ENCODE measurements around the gene GCHFR. TPM values are rescaled to one million over a fixed set of nuclear protein-coding genes. Genes with fewer than 3 reads are reported as not detected.

The GCHFR gene
- polyA plus RNA-seq, 1 donor from 2014 or later, result 7.2 TPM

DNA sequence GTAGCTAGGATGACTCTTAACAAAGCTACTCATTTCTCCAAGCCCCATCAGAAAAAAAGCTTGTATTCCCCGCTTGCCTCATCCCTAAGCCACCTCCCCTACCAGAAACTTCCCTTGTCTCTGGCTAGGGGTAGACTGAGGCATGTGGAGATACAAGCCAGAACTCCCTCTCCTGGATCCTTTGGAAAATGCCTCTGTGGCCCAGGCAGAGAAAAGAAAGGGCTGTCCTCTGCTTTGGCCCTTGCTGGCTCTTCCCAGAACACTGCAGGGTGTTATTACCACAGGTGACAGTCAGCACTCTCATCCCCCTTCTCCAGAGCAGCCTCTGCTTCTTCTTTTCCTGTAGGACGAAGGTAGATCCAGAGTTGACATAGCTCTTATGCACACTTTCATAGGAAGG lies 24.0 kb upstream of the GCHFR start:
- no peak overlapping the region for H3K27ac ChIP-seq (ENCODE audit: low read length)
- no peaks in the 10 kb centered on the region for H3K79me2 ChIP-seq (replicated peaks; ENCODE audit: insufficient read depth, low read length)
- H3K9me3 ChIP-seq (ENCODE audit: low read length), result no peaks in the 10 kb centered on the region
- H2AFZ ChIP-seq (ENCODE audit: low read depth, low read length), result no peak overlapping the region
- no peak overlapping the region for H3K9ac ChIP-seq (ENCODE audit: low read length)
- H3K9me2 ChIP-seq (ENCODE audit: insufficient read depth, low read length), result no peaks in the 10 kb centered on the region
- no peaks in the 10 kb centered on the region for H3K36me3 ChIP-seq (ENCODE audit: insufficient read depth, low read length)
- no peak overlapping the region for H3K4me3 ChIP-seq (ENCODE audit: low read length)
- H3K27me3 ChIP-seq (ENCODE audit: insufficient read depth, low read depth, low read length), result no peaks in the 10 kb centered on the region
- H3K4me2 ChIP-seq (ENCODE audit: low read length), result no peak overlapping the region
- no peaks in the 10 kb centered on the region for H3F3A ChIP-seq (ENCODE audit: insufficient read depth, low read length, poor library complexity, severe bottlenecking)
- no peaks in the 10 kb centered on the region for H4K20me1 ChIP-seq (ENCODE audit: insufficient read depth)
- no peak for TF ChIP-seq RAD21 (conservative IDR thresholded peaks at IDR 0.05)
- TF ChIP-seq MXI1 (conservative IDR thresholded peaks at IDR 0.05; ENCODE audit: poor library complexity, severe bottlenecking), result no peak
- TF ChIP-seq POLR2AphosphoS5 (IDR thresholded peaks at IDR 0.05), result no peak
- TF ChIP-seq, protein P1, sequence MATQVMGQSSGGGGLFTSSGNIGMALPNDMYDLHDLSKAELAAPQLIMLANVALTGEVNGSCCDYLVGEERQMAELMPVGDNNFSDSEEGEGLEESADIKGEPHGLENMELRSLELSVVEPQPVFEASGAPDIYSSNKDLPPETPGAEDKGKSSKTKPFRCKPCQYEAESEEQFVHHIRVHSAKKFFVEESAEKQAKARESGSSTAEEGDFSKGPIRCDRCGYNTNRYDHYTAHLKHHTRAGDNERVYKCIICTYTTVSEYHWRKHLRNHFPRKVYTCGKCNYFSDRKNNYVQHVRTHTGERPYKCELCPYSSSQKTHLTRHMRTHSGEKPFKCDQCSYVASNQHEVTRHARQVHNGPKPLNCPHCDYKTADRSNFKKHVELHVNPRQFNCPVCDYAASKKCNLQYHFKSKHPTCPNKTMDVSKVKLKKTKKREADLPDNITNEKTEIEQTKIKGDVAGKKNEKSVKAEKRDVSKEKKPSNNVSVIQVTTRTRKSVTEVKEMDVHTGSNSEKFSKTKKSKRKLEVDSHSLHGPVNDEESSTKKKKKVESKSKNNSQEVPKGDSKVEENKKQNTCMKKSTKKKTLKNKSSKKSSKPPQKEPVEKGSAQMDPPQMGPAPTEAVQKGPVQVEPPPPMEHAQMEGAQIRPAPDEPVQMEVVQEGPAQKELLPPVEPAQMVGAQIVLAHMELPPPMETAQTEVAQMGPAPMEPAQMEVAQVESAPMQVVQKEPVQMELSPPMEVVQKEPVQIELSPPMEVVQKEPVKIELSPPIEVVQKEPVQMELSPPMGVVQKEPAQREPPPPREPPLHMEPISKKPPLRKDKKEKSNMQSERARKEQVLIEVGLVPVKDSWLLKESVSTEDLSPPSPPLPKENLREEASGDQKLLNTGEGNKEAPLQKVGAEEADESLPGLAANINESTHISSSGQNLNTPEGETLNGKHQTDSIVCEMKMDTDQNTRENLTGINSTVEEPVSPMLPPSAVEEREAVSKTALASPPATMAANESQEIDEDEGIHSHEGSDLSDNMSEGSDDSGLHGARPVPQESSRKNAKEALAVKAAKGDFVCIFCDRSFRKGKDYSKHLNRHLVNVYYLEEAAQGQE (IDR thresholded peaks at IDR 0.05; ENCODE audit: borderline replicate concordance), result no peak
- TF ChIP-seq EZH2 (IDR thresholded peaks at IDR 0.05; ENCODE audit: borderline replicate concordance, insufficient read depth, low read length, poor library complexity, severe bottlenecking), result no peak
- TF ChIP-seq, protein P2, sequence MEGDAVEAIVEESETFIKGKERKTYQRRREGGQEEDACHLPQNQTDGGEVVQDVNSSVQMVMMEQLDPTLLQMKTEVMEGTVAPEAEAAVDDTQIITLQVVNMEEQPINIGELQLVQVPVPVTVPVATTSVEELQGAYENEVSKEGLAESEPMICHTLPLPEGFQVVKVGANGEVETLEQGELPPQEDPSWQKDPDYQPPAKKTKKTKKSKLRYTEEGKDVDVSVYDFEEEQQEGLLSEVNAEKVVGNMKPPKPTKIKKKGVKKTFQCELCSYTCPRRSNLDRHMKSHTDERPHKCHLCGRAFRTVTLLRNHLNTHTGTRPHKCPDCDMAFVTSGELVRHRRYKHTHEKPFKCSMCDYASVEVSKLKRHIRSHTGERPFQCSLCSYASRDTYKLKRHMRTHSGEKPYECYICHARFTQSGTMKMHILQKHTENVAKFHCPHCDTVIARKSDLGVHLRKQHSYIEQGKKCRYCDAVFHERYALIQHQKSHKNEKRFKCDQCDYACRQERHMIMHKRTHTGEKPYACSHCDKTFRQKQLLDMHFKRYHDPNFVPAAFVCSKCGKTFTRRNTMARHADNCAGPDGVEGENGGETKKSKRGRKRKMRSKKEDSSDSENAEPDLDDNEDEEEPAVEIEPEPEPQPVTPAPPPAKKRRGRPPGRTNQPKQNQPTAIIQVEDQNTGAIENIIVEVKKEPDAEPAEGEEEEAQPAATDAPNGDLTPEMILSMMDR (IDR thresholded peaks at IDR 0.05; ENCODE audit: poor library complexity, severe bottlenecking), result no peak
- no peak for TF ChIP-seq TAF1 (IDR thresholded peaks at IDR 0.05; ENCODE audit: low read depth)
- no peak for TF ChIP-seq EP300 (conservative IDR thresholded peaks at IDR 0.05; ENCODE audit: poor library complexity, severe bottlenecking)
- TF ChIP-seq SMC3 (conservative IDR thresholded peaks at IDR 0.05; ENCODE audit: poor library complexity), result no peak

DNA sequence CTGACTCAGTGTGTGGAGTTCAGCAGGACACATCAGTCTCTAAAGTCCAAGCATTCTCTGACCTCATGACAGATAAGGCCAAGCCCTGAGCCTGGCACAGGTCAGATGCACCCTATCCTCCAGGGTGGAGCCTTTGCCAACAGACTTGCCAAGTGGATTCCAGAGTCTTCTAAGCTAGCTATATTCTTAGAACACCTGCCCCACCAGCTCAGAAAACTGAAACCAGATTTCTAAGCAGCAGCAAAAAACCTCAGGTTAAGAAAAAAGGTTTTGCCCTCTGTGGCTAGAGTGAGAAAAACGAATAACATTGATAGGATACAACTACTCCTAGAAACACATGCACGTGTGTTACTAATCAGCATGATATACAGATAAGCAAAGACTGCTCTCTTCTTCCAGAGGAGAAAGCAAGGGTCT lies 20.4 kb upstream of the GCHFR start:
- H4K20me1 ChIP-seq (ENCODE audit: insufficient read depth), result no peaks in the 10 kb centered on the region
- no peak overlapping the region for H2AFZ ChIP-seq (ENCODE audit: low read depth, low read length)
- TF ChIP-seq TAF1 (IDR thresholded peaks at IDR 0.05; ENCODE audit: low read depth), result no peak
- TF ChIP-seq EZH2 (IDR thresholded peaks at IDR 0.05; ENCODE audit: borderline replicate concordance, insufficient read depth, low read length, poor library complexity, severe bottlenecking), result no peak
- no peak for TF ChIP-seq RAD21 (conservative IDR thresholded peaks at IDR 0.05)
- no peak overlapping the region for H3K4me2 ChIP-seq (ENCODE audit: low read length)
- H3K9me3 ChIP-seq (ENCODE audit: low read length), result no peaks in the 10 kb centered on the region
- no peaks in the 10 kb centered on the region for H3K9me2 ChIP-seq (ENCODE audit: insufficient read depth, low read length)
- no peaks in the 10 kb centered on the region for H3K27me3 ChIP-seq (ENCODE audit: insufficient read depth, low read depth, low read length)
- H3K9ac ChIP-seq (ENCODE audit: low read length), result no peak overlapping the region
- H3K79me2 ChIP-seq (replicated peaks; ENCODE audit: insufficient read depth, low read length), result no peaks in the 10 kb centered on the region
- no peaks in the 10 kb centered on the region for H3F3A ChIP-seq (ENCODE audit: insufficient read depth, low read length, poor library complexity, severe bottlenecking)
- no peak overlapping the region for H3K4me3 ChIP-seq (ENCODE audit: low read length)
- no peak overlapping the region for H3K27ac ChIP-seq (ENCODE audit: low read length)
- H3K36me3 ChIP-seq (ENCODE audit: insufficient read depth, low read length), result no peaks in the 10 kb centered on the region

Measured in neural cell (in vitro differentiated cells).